Panc1 (cell line): ENCODE data around the gene POLR1C. TPM values are rescaled to one million over a fixed set of nuclear protein-coding genes. Genes with fewer than 3 reads are reported as not detected.
A peak's percentile ranks its signal among the peaks of the same experiment; 100 is the strongest.

Experiments
- ATAC-seq: fragments of 200-7000 bp; cut with Tn5 transposase; 2 replicates; pipeline ENCODE4 v1.9.1; 2020; ENCODE audit warnings: mild to moderate bottlenecking, moderate library complexity
- BruUV-seq: library from RNA; stranded (reverse); fragments of 400-500 nt; replicated peaks from 2 replicates; lab custom pipeline; 2021; lab: Mats Ljungman, UMichigan
- CTCF ChIA-PET: fragments of 300-600 bp; sonication (Branson Sonifier 250); formaldehyde crosslinking; loops from one replicate; lab custom pipeline; 2022; ENCODE audit warnings: antibody characterized with exemption; lab: Charles Lee
- POLR2A ChIA-PET: fragments of 300-600 bp; sonication (Branson Sonifier 250); formaldehyde crosslinking; loops from one replicate; lab custom pipeline; 2022; ENCODE audit warnings: antibody characterized with exemption; lab: Charles Lee
- DNase-seq: peaks from one replicate; pipeline ENCODE4 v3.0.0-alpha.2; 2010; ENCODE audit warnings: low read depth, low spot score
- H3K27ac ChIP-seq: 2 replicates; pipeline ENCODE4 v1.5.1; 2011; ENCODE audit warnings: mild to moderate bottlenecking, low read length, inconsistent platforms
- H3K27me3 ChIP-seq: fragments of 200-500 bp; sonication (Bioruptor generic); 2 replicates; pipeline ENCODE4 v1.6.0; 2014; ENCODE audit warnings: low read length, inconsistent platforms; ENCODE audit not compliant: control insufficient read depth, insufficient read depth
- H3K36me3 ChIP-seq: fragments of 200-500 bp; sonication (Bioruptor generic); 2 replicates; pipeline ENCODE4 v1.5.1; 2014; ENCODE audit warnings: inconsistent platforms, mild to moderate bottlenecking, low read length, moderate library complexity; ENCODE audit not compliant: control insufficient read depth, insufficient read depth
- H3K4me1 ChIP-seq: 2 replicates; pipeline ENCODE4 v1.5.1; 2011; ENCODE audit warnings: inconsistent platforms, mild to moderate bottlenecking, low read length, moderate library complexity; ENCODE audit not compliant: control insufficient read depth, insufficient read depth
- H3K4me3 ChIP-seq, 2 experiments: 2 replicates each; pipeline ENCODE4 v1.5.1; 2011 to 2012; ENCODE audit warnings: low read depth in 2 of 2, low read length in 2 of 2, mild to moderate bottlenecking in 2 of 2, inconsistent platforms in 1 of 2, moderate library complexity in 1 of 2
- H3K9me3 ChIP-seq: fragments of 200-500 bp; sonication (Bioruptor generic); 2 replicates; pipeline ENCODE4 v1.5.1; 2014; ENCODE audit warnings: low read depth, mild to moderate bottlenecking, inconsistent platforms, low read length, moderate library complexity; ENCODE audit not compliant: control insufficient read depth, insufficient read depth
- CTCF ChIP-seq: fragments of 450-650 bp; IDR thresholded peaks from 2 replicates; pipeline ENCODE4 v1.5.1; 2017; ENCODE audit warnings: mild to moderate bottlenecking
- POLR2AphosphoS5 ChIP-seq: IDR thresholded peaks from 2 replicates; pipeline ENCODE4 v1.6.1; 2012; ENCODE audit warnings: mild to moderate bottlenecking, low read depth, low read length, moderate library complexity
- SIN3A ChIP-seq: IDR thresholded peaks from 2 replicates; pipeline ENCODE4 v1.6.1; 2012; ENCODE audit warnings: low read depth, mild to moderate bottlenecking, low read length, moderate library complexity, borderline replicate concordance; ENCODE audit not compliant: insufficient read depth
- TCF7L2 ChIP-seq: IDR thresholded peaks from 2 replicates; pipeline ENCODE4 v1.6.1; 2011; ENCODE audit warnings: mild to moderate bottlenecking, low read depth, low read length, inconsistent platforms
- in situ Hi-C: cut with HindIII; loops from 2 replicates; pipeline ENCODE4 v1.10.0; 2016; ENCODE audit warnings: low sequenced_read_pairs, low pct_unique_long_range_greater_than_20kb
- intact Hi-C: fragments of 100-400 bp; cut with micrococcal nuclease; formaldehyde crosslinking; loops from one replicate; pipeline ENCODE4 v1.10.0; 2022; ENCODE audit not compliant: unreplicated experiment
- total RNA-seq: library from RNA; stranded (reverse); gene quantifications from one replicate; pipeline ENCODE4 v1.2.1, GENCODE V29; 2021; ENCODE audit not compliant: unreplicated experiment
- TF ChIP-seq, protein P1 (sequence below), 2 experiments: IDR thresholded peaks; 2 replicates each; pipeline ENCODE4 v1.6.1; 2011 to 2012; ENCODE audit warnings: low read depth in 2 of 2, control low read depth in 1 of 2, low read length in 1 of 2, mild to moderate bottlenecking in 1 of 2, moderate library complexity in 1 of 2; ENCODE audit not compliant: insufficient read depth in 1 of 2

The POLR1C gene
- total RNA-seq, 1 experiment from 2014 or later, result 65.1 TPM

DNA sequence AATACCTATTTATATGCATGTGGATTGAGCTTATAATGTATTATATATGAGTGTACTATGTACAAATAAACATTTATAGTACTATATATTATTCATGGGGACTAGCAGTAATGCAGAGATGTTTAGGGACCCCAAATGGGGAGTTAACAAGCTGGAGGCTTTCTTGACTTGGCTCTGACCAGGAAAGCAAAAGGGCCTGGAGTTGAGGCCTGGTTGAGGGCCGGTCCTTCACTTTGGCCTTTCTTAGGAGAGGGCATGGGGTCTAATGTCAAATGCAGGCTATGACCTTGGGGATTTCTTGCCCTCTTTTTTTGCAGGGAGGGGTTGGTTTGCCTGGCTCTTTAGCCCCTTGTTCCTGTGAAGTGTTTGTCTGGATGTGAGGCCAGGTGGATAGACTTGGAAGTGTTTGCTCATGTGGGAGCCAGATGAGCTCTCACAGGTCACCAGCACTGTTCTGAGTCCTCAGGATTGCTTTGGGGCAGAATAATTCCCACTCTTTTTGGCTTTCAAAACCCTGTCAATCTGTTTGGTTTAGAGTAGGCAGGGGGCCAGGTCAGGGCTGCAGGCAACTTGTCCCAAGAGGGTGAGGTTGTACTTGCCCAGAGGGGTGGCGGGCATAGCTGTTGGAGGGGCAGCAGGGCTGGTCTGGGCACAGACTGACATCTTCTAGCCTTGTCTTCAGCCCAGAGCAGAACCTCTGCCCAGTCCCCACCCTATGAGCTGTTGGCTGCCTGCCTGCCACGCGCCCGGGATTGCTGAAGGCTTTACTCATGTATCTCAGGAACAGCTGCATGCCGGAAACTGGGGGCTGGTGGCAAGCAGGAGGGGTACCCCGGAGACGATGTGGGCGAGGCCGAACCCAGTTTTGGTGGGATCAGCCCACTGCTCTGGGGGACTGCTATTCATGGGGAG is 24.9 kb upstream of the POLR1C start:
- TF ChIP-seq SIN3A, result no peak
- TF ChIP-seq CTCF, result no peak
- TF ChIP-seq POLR2AphosphoS5, result no peak
- H3K4me1 ChIP-seq, result peaks cover 19% of the 10 kb centered on the region
- POLR2A ChIA-PET, result no interaction called here
- intact Hi-C loops, result no loop called here
- in situ Hi-C loops, result no loop called here
- no peak overlapping the region for H3K4me3 ChIP-seq
- H3K27me3 ChIP-seq, result no peaks in the 10 kb centered on the region
- CTCF ChIA-PET, result no interaction called here
- H3K27ac ChIP-seq, result no peak overlapping the region
- H3K36me3 ChIP-seq, result no peaks in the 10 kb centered on the region
- no TSS peak for BruUV-seq
- peak; percentile 36; the same call in 1 of the 2 replicates for ATAC-seq
- DNase-seq, result no peak
- H3K9me3 ChIP-seq, result no peaks in the 10 kb centered on the region

- ChIA-PET CTCF (no interaction called here), POLR2A (no interaction called here)
- in situ Hi-C loops, result no loop called here
- intact Hi-C loops, result no loop called here
- Histone ChIP-seq H3K36me3 (no peaks in the 10 kb centered on the region), H3K4me3 (no peak overlapping the region), H3K27me3 (no peaks in the 10 kb centered on the region), H3K27ac (no peak overlapping the region), H3K9me3 (no peaks in the 10 kb centered on the region), H3K4me1 (peaks cover 19% of the 10 kb centered on the region)
- no TSS peak for BruUV-seq
- TF ChIP-seq POLR2AphosphoS5, result no peak
- no peak for TF ChIP-seq CTCF
- no peak for TF ChIP-seq TCF7L2
- TF ChIP-seq, protein P1, sequence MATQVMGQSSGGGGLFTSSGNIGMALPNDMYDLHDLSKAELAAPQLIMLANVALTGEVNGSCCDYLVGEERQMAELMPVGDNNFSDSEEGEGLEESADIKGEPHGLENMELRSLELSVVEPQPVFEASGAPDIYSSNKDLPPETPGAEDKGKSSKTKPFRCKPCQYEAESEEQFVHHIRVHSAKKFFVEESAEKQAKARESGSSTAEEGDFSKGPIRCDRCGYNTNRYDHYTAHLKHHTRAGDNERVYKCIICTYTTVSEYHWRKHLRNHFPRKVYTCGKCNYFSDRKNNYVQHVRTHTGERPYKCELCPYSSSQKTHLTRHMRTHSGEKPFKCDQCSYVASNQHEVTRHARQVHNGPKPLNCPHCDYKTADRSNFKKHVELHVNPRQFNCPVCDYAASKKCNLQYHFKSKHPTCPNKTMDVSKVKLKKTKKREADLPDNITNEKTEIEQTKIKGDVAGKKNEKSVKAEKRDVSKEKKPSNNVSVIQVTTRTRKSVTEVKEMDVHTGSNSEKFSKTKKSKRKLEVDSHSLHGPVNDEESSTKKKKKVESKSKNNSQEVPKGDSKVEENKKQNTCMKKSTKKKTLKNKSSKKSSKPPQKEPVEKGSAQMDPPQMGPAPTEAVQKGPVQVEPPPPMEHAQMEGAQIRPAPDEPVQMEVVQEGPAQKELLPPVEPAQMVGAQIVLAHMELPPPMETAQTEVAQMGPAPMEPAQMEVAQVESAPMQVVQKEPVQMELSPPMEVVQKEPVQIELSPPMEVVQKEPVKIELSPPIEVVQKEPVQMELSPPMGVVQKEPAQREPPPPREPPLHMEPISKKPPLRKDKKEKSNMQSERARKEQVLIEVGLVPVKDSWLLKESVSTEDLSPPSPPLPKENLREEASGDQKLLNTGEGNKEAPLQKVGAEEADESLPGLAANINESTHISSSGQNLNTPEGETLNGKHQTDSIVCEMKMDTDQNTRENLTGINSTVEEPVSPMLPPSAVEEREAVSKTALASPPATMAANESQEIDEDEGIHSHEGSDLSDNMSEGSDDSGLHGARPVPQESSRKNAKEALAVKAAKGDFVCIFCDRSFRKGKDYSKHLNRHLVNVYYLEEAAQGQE (IDR thresholded peaks at IDR 0.05; ENCODE audit: insufficient read depth in 1 of 2, low read depth in 2 of 2, low read length in 1 of 2), result peak in 1 of 2 experiments; percentile 42; a peak in 1 of 4 replicates
- no peak for ATAC-seq
- DNase-seq, result no peak
These were observed 24.2 kb upstream of the POLR1C start for GRCh38 chr6:43492673-43493072.
